Fibroblast of pulmonary artery (primary cell): ENCODE results near the gene VMO1.

ENCODE experiments used
- DNase-seq: peaks from one replicate; pipeline ENCODE4 v3.0.0-alpha.2; 2010; ENCODE audit warnings: low read depth
- H3K4me3 ChIP-seq: replicated peaks from 2 replicates; pipeline ENCODE4 v1.5.1; 2011; ENCODE audit warnings: low read depth, mild to moderate bottlenecking, control low read depth, low read length, moderate library complexity
- CTCF ChIP-seq: IDR thresholded peaks from 2 replicates; pipeline ENCODE4 v1.5.1; 2011; ENCODE audit warnings: mild to moderate bottlenecking, control low read depth, low read length, inconsistent platforms; ENCODE audit errors: missing control alignments

VMO1 gene

GRCh38 chr17:4740025-4740351, 46.2 kb downstream of the VMO1 start:
- no peak for TF ChIP-seq CTCF
- peak overlapping the region; percentile 64 for H3K4me3 ChIP-seq
- no peak for DNase-seq

- peak; percentile 20 for DNase-seq
- peak within 1 kb of the TSS; percentile 64 for H3K4me3 ChIP-seq
- no peak for TF ChIP-seq CTCF
Observed at GRCh38 chr17:4739122-4740024, 46.8 kb downstream of the VMO1 start, which contains the start of the genes CXCL16 and ZMYND15. CXCL16 (minus strand) TSS chr17:4739928; CDS start chr17:4739339, 589 bp downstream. ZMYND15 (plus strand) TSS chr17:4739833; CDS start chr17:4740549, 716 bp downstream.

GRCh38 chr17:4738136-4739121, 47.7 kb downstream of the VMO1 start:
- peak overlapping the region; percentile 64 for H3K4me3 ChIP-seq
- no peak for DNase-seq
- no peak for TF ChIP-seq CTCF

- TF ChIP-seq CTCF: no peak
- H3K4me3 ChIP-seq: no peak overlapping the region
- DNase-seq: peak; percentile 40
Observed at GRCh38 chr17:4735876-4736651, 50.1 kb downstream of the VMO1 start.
